LNCAP (cell line): Measurements from ENCODE around the gene NRL.

Experiments
- CTCF ChIP-seq: fragments of 450-650 bp; IDR thresholded peaks from 2 replicates; pipeline ENCODE4 v1.5.1; 2017; ENCODE audit warnings: mild to moderate bottlenecking

The NRL gene

GRCh38 chr14:24108336-24108874 is 6.3 kb downstream of the NRL start:
- TF ChIP-seq CTCF, result no peak

- TF ChIP-seq CTCF, result no peak
Observed at GRCh38 chr14:24106672-24107271, 8.0 kb downstream of the NRL start.

DNA sequence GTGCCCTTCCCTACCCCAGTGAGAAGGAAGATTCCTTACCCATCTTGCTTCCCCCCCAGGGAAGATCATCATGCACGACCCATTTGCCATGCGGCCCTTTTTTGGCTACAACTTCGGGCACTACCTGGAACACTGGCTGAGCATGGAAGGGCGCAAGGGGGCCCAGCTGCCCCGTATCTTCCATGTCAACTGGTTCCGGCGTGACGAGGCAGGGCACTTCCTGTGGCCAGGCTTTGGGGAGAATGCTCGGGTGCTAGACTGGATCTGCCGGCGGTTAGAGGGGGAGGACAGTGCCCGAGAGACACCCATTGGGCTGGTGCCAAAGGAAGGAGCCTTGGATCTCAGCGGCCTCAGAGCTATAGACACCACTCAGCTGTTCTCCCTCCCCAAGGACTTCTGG is 11.3 kb downstream of the NRL start:
- TF ChIP-seq CTCF, result no peak

DNA sequence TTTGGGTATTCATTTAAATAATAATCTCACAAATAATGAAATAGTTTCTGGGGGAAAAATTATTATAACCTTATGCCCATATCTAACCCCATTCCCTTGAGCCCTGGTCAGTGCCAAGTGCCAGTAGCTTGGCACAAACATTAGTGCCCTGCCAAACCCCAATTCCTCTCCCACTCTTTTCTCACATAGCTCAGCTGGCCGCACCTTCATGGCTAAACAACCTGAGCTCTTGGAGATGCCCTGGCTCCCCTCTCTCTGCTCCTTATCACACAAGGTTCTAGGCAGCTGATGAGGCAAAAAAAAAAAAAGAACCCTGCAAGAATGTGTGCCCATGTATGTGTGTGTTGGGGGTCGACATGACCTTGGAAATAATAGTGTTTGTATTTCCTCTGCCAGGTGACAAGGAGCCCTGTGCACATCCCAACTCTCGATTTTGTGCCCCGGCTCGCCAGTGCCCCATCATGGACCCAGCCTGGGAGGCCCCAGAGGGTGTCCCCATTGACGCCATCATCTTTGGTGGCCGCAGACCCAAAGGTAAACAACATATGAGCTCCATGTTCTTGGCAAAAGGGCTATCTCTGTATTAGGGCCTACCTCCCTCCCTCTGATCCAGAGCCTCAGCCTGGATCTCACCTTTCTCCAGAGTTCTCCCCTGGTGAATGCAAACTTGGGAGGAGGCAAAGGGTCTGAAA is 12.2 kb downstream of the NRL start:
- TF ChIP-seq CTCF, result no peak

DNA sequence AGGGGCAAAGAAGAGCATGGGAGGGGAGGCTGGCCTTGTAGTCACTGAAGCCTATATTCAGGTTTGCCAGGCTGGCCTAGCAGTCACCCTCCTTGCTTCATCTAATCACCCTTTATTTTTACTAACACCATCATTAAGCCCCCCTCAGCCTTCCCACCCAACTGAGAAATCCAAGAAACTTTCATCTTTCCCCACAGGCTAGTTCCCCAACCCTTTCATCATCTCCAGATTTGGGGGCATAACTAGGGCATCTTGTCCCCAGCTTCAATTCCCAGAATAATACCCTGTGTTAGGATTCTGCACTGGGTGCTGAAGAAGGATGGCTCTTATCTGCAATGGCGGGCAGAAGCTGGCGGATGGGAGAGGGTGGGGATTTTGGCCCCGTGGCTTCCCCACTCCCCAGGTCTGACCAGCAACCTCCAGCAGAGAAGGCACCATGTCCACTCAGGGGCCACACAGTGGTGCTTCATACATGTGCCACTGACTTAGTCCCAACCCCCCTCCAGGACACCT is 13.7 kb downstream of the NRL start:
- TF ChIP-seq CTCF, result no peak

DNA sequence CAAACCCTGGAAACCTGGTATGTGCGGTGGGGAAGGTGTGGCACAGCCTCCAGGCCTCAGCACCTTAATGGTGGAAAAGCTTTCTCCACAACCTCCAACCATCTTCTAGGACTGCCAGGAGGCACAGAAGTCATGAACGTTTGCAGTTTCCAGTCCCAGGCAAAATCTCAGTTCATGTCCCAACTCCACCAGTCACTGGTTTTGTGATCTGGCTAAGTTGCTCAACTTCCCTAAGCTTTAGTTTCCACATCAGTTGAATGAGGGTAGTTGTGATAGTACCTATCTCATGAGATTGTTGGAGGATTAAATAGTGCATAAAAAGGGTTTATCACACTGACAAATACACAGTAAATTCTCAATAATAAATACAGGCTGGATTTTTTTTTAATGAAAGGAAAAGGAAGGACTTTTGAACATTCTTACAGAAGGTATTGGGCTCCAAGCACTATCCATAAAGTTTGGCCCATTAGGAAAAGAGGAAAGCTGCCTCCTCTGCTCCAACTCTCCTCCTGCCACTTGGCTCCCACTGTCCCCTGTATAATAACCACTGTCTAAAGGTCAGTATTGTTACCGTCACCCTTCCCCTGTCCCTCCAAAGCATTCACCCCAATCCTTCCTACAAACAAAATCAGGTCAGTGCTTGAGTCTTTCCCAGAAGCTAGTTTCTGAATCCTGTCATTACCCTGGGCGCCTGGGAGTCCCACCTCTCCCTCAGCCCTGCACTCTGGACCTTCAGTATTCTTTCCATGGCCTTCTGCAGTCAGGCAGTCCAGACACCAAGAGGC is 14.4 kb downstream of the NRL start:
- no peak for TF ChIP-seq CTCF

GRCh38 chr14:24098927-24099813 is 15.6 kb downstream of the NRL start:
- no peak for TF ChIP-seq CTCF
